ENCODE measurements around the gene CD86.

CD86 gene

GRCh38 chr3:122092460-122093165 lies 37.5 kb downstream of the CD86 start:
- no peak for DNase-seq

GRCh38 chr3:122094125-122094524 lies 39.0 kb downstream of the CD86 start:
- no peak for DNase-seq

GRCh38 chr3:122094693-122095092 lies 39.5 kb downstream of the CD86 start:
- DNase-seq: no peak

GRCh38 chr3:122097141-122097540 lies 42.0 kb downstream of the CD86 start:
- DNase-seq: no peak

GRCh38 chr3:122098611-122099010 lies 43.4 kb downstream of the CD86 start:
- DNase-seq: no peak

GRCh38 chr3:122099255-122099654 lies 44.1 kb downstream of the CD86 start:
- DNase-seq: no peak

- no peak for DNase-seq
Measured at GRCh38 chr3:122100083-122100482, 44.9 kb downstream of the CD86 start.

GRCh38 chr3:122100591-122101463 lies 45.7 kb downstream of the CD86 start:
- no peak for DNase-seq

GRCh38 chr3:122101646-122102045 lies 46.5 kb downstream of the CD86 start:
- DNase-seq: peak; percentile 37 to 55

- DNase-seq: no peak
Measured at GRCh38 chr3:122102191-122102935, 47.2 kb downstream of the CD86 start.

- DNase-seq: no peak
Measured at GRCh38 chr3:122103821-122104514, 48.8 kb downstream of the CD86 start.

- DNase-seq: no peak
Measured at GRCh38 chr3:122104515-122105194, 49.5 kb downstream of the CD86 start.

- no peak for DNase-seq
Measured at GRCh38 chr3:122105626-122106025, 50.5 kb downstream of the CD86 start.

- DNase-seq: no peak
Measured at GRCh38 chr3:122107171-122107570, 52.0 kb downstream of the CD86 start.

- DNase-seq: no peak
Measured at GRCh38 chr3:122111974-122112373, 56.8 kb downstream of the CD86 start.

GRCh38 chr3:122112754-122113153 lies 57.6 kb downstream of the CD86 start:
- DNase-seq: no peak

GRCh38 chr3:122123850-122124249 lies 68.7 kb downstream of the CD86 start:
- no peak for DNase-seq

- no peak for DNase-seq
Measured at GRCh38 chr3:122132949-122133540, 77.9 kb downstream of the CD86 start.

GRCh38 chr3:122146466-122146865 lies 91.3 kb downstream of the CD86 start:
- no peak for DNase-seq

GRCh38 chr3:122148941-122149627 lies 93.9 kb downstream of the CD86 start:
- no peak for DNase-seq

- no peak for DNase-seq
Measured at GRCh38 chr3:122151480-122151879, 96.3 kb downstream of the CD86 start.

All from SHP77 (cell line).